Measurements from ENCODE around the gene ALDH3A1.

The ALDH3A1 gene

DNA sequence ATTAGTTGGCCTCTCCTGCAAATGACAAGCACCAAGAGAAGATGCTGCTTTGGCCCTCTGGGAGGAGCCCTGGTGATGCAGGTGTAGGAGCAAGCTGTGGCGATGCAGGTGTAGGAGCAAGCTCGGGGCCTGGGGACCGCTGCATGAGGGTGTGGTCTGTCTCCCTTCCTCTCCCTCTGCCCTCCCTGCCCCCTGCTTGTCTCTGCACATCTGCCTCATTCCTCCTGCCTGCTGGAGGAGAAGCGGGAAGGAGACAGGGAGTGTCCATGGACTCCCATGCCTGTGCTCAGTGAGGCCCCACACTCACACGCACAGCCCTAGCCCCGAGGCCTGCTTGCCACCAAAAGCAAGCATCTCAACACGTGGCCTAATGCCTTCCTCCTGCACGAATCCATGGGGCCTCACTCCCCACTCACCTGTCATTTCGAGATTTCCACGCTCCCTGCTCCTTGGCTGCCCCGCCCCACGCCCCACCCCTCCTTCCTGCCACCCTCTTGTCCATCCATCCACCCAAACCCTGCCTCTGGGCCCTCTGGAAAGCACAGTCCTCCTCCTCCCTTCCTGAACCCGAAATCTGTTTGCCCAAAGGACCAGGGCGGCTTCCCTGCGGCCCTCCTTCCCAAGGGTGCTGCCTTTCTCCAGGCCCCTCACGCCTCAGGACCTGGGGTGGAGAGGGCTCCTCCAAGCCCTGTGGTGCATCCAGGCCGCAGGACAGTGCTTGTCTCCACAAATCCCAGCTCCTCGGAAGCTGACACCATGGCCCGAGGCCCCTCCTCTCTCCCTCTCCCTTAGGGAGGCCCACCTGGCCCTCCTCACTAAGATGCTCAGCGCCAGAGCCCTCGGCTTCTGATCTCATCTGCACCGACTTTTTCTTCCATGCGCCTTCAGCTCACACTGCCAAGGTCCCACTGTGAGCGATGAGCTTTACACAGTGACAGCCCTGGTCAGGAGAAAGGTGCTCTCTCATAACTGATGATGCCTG lies 11.8 kb upstream of the ALDH3A1 start:
- DNase-seq: no peak

- DNase-seq: no peak
Measured at GRCh38 chr17:19757536-19758180, 9.6 kb upstream of the ALDH3A1 start.

- no peak for DNase-seq
Measured at GRCh38 chr17:19756546-19756945, 8.4 kb upstream of the ALDH3A1 start.

DNA sequence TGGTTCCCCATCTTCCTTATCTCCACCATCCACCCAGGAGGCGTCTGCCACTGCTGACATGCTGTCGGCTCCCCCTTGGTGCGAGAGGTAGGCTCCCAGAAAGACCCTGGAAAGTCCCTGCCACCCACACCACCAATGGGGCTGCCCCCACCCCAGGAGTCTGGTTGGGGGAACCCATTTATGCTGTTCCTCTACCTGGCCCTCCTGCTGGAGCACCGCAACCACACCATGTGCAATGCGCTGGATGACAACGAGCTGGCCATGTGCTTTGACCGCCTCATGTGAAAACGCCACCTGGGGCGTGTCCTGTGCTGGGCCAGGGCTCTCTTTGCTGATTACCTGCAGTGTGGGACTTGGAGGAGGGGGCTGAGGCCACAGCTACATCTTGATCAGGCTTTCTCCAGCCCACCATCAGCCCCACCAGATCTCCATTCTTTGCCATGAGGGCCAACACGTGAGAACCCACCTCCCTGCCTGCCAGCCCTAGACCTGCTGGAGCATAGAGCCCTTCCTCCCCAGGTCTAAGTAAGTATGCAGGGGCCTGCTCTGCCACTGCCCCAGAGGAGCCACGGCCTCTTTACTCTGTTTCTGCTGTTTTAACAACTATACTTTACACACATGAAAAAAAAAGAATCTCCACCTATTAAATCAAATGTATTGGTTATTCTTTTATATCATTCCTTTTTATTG lies 7.9 kb upstream of the ALDH3A1 start:
- DNase-seq: no peak

GRCh38 chr17:19755392-19755791 lies 7.3 kb upstream of the ALDH3A1 start:
- DNase-seq: no peak

GRCh38 chr17:19753661-19754463 lies 5.8 kb upstream of the ALDH3A1 start:
- no peak for DNase-seq

DNA sequence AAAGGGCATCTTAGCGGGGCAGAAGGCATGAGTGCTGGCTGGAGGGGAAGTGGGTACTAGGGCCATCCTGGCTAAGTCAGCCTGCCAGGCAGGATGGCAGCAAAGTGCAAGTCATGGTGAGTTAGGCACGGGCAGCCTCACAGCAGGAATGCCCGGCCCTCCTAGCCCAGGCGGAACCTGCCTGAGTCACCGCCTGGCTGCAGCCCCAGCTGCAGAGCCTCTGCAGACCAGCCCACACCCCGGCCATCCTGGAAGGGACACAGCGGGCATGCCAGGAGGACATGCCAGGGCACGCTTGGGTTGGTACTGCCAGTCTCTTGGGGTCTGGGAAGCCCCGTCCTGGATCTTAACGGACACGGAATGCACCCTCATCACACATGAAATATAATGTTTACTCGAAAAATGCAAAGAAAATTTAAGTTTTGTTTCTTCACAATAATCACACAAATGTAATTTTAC lies 5.0 kb upstream of the ALDH3A1 start:
- peak in 1 of 2 donors; percentile 59 for DNase-seq

- no peak for DNase-seq
Measured at GRCh38 chr17:19752216-19753050, 4.3 kb upstream of the ALDH3A1 start.

DNA sequence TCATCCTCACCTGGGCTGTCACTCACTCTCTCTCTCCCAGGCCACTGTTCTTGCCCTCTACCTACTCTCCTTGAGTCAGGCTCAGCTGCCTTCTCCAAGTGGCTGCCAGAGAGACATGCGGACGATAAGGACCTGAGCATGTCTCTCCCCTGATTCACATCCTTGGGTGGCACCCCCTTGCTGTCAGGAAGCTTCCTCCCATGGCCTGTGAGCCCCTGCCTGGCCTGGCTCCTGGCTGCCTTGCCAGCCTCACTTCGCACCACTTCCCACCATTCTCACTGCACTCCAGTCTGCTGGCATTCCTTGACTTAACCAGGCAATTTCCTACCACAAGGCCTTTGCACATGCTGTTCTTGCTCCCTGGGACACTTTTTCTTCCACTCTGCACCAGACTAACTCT lies 2.7 kb upstream of the ALDH3A1 start:
- no peak for DNase-seq

- no peak for DNase-seq
Measured at GRCh38 chr17:19750020-19750572, 2.0 kb upstream of the ALDH3A1 start.

DNA sequence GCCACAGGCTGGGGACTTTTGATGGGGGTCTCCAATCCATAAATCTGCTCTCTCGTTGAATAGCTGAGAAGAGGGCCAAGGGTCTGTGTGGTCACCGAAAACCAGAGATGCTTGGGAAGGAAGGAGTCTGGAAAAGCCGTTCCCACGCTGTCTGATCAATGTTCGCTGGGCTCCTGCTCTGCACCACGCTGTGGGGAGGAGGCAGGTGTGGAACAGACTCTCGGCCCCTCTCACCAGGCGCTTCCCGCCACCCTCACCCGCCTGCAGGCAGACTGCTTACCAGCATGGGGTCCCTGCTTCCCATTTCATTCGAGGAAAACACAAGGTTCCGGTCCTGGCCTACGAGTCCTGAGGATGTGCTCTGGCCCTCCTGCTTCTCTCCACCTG lies 702 bp upstream of the ALDH3A1 start:
- DNase-seq: no peak

GRCh38 chr17:19747159-19747719 lies 859 bp downstream of the ALDH3A1 start:
- DNase-seq: no peak

GRCh38 chr17:19746517-19746916 lies 1.6 kb downstream of the ALDH3A1 start:
- no peak for DNase-seq

DNA sequence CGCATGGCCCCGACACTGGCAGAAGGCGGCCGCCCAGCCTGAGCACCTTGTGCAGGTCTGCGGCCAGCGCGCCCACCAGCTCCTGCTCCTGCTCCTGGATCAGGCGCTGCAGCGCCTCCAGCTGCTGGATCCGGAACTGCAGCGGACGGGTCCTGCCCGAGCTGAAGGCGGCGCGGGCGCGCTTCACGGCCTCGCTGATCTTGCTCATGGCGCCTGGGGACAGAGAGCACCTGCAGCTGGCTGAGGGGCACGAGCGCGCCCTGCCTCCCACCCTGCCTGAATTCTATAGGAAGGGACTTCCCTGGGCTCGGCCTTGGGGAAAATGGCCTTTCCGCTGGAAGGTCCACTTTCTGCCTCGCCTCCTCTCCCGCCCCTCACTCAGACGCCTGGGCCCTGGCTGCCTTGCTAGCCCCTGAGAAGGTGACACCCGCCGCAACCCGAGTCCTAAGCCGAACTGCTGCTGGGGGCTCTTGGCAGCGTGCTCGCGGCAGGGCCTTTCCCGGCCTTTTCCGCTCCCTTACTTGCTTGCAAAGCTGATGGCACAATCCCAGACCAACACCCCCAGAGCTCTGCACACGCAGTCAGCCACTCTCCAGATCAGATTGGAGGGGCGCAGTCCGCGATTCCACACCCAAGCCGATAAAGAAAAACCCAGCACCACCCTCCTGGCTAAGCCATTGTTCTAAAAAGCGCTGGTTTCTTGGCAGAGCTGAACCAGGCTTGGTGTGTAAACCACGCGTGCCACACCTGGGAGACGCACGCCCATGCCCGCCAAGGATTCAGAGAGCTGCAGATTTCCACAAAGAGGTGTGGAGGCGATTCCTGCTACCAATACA lies 3.0 kb downstream of the ALDH3A1 start:
- DNase-seq: peak; percentile 82

DNA sequence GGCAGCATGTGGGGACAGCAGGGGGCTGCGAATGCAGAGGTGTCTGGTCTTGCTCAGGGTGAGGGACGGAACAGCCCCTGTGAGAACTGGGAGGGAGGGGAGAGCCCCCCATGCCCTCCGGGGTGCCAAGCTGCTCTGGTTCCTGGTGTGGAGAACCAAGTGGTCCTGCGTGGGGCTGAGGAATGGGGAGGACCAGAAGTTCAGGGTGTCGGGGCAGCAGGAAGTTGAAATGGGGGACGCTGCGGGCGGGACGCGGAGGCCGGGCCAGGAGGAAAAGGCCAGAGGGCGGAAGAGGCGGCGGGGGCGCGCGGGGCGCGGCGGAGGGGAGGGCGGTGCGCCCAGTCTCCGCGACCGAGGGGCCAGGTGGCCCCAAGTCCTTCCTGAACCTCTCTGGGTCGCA lies 3.6 kb downstream of the ALDH3A1 start:
- no peak for DNase-seq

DNA sequence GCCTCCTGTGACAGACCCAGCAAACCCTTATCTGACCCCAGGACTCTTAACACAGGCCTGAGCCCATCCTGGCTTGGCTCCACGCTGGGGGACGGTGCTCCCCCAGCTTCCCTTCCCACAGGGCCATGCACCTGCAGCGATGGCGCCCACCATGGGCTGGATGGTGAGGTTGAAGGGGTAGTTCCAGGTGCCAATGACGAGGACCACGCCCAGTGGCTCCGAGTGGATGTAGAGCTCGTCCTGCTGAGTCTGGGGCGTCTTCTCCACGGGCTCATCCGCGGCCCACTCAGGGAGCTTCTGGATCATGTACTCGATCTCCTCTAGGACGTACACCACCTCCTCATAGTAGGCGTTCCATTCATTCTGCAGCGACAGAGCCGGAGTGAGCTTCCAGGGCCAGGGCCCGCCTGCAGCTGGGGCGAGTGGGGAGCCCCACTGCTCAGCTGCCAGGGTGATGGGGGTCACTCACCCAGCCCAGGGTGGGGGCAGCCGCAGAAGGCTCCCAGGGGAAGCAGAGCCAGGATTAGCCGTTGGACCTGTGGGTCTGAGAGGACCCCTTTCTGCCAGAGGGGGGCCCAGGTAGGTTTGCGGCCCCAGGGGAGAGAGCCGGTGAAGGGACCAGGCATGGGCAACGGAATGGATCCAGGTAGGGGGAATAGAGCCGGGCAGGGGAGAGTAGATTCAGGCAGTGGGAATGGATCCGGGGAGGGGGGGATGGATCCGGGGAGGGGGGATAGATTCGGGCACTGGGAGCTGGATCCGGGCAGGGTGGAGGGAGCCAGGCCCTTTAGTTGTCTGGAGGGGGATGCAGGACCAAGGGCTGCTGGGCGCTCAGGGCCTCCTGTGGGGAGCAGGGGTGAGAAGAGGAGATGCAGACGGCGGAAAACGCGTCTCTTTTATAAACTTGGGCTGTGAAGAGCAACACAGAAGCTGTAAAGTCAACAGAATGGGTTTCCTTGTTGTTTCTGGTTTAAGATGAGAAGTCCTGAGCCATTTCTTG lies 4.7 kb downstream of the ALDH3A1 start:
- no peak for DNase-seq

- no peak for DNase-seq
Measured at GRCh38 chr17:19742495-19742894, 5.6 kb downstream of the ALDH3A1 start.

- no peak for DNase-seq
Measured at GRCh38 chr17:19741832-19742457, 6.2 kb downstream of the ALDH3A1 start.

Measured in CD4-positive, alpha-beta T cell treated with Interleukin-4 for 1 hour (primary cell).